Colonic mucosa (tissue), 4 donors: ENCODE data around the gene NRG2. TPM values are rescaled to one million over a fixed set of nuclear protein-coding genes. Genes with fewer than 3 reads are reported as not detected.

Experiments
- DNase-seq: peaks from one replicate; pipeline ENCODE4 v3.0.0-alpha.2; 2020
- H3K27ac ChIP-seq: fragments of 200-600 bp; one replicate; pipeline ENCODE4 v1.8.0; 2021
- H3K27me3 ChIP-seq: fragments of 200-600 bp; one replicate; pipeline ENCODE4 v1.8.0; 2021
- H3K36me3 ChIP-seq: fragments of 200-600 bp; one replicate; pipeline ENCODE4 v1.8.0; 2021
- H3K4me1 ChIP-seq: fragments of 200-600 bp; one replicate; pipeline ENCODE4 v1.8.0; 2021; ENCODE audit warnings: mild to moderate bottlenecking
- H3K4me3 ChIP-seq: fragments of 200-600 bp; one replicate; pipeline ENCODE4 v1.8.0; 2021
- H3K9ac ChIP-seq, 2 donors: one replicate each; pipeline ENCODE4 v1.7.0; 2013; ENCODE audit warnings: control low read depth in 2 of 2, low read depth in 2 of 2, low read length in 2 of 2
- H3K9me3 ChIP-seq: fragments of 200-600 bp; one replicate; pipeline ENCODE4 v1.8.0; 2021
- CTCF ChIP-seq: fragments of 200-600 bp; IDR thresholded peaks from one replicate; pipeline ENCODE4 v1.8.0; 2022; ENCODE audit warnings: antibody characterized with exemption, mild to moderate bottlenecking
- intact Hi-C: fragments of 100-400 bp; cut with DNase I; formaldehyde crosslinking; loops from one replicate; pipeline ENCODE4 v1.14.1; 2022
- total RNA-seq, 2 donors: library from RNA; stranded (reverse); fragmentation: NEBNext Ultra II Directional in 1 of 2; extraction: Animal tissue kit (Norgen Biotek cat#: 25700) in 1 of 2; gene quantifications; one replicate each; pipeline ENCODE4 v1.2.1, GENCODE V29; 2021
- donor health status: healthy.
- donor health status: DM: no; HTN: no; CAD: no.
- donor health status: DM: no; HTN: no; CAD: no.

Gene NRG2
- total RNA-seq, 2 donors from 2014 or later, result 0.10 to 0.48 TPM

DNA sequence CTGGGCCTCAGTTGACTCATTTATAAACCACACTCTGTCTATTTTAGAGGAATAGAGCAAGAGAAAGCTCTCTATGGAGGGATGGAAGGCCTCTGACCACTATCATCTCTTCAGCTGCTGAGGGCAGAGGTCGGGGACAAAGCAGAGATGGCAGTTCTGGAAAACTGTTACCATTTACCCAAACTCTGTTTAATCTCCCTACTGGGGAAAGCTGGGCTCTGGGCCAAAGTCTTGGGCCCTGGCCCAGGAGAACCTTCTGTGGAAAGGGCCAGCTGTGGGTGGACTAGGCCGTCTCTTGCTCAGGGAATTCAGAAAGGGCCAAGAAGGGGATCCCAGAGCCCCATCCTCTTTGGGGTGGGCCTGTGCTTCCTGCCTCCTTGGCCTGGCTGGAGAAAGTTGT is 147.5 kb downstream of the NRG2 start:
- H3K4me1 ChIP-seq, result no peaks in the 10 kb centered on the region
- intact Hi-C loops, result no loop called here
- no peak overlapping the region for H3K9ac ChIP-seq
- H3K9me3 ChIP-seq, result no peaks in the 10 kb centered on the region
- no peaks in the 10 kb centered on the region for H3K36me3 ChIP-seq
- no peak for TF ChIP-seq CTCF
- no peak overlapping the region for H3K27ac ChIP-seq
- H3K27me3 ChIP-seq, result peaks cover 1% of the 10 kb centered on the region
- DNase-seq, result no peak
- H3K4me3 ChIP-seq, result no peak overlapping the region

DNA sequence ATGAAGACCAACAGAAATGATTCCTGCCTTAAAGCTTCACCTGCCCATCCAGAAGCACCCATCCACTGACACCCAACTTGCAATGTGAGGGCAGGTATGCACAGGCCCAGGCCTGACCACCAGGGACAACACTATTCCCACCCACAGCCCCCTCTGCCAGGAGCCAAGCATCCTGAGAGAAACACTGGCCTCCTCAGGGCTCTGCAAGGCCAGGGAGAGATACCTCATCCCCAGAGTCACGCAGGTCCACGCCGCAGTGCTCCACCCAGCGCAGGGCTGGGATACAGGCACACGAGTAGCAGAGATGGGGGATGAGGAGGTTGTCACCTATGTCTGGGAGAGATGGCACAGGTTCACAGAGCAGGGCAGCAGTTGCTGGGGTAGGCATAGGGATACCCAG is 148.1 kb downstream of the NRG2 start:
- Histone ChIP-seq H3K27ac (no peak overlapping the region), H3K9me3 (no peaks in the 10 kb centered on the region), H3K9ac (no peak overlapping the region), H3K4me3 (no peak overlapping the region), H3K4me1 (no peaks in the 10 kb centered on the region), H3K27me3 (no peaks in the 10 kb centered on the region), H3K36me3 (no peaks in the 10 kb centered on the region)
- intact Hi-C loops, result no loop called here
- DNase-seq, result no peak
- TF ChIP-seq CTCF, result no peak

DNA sequence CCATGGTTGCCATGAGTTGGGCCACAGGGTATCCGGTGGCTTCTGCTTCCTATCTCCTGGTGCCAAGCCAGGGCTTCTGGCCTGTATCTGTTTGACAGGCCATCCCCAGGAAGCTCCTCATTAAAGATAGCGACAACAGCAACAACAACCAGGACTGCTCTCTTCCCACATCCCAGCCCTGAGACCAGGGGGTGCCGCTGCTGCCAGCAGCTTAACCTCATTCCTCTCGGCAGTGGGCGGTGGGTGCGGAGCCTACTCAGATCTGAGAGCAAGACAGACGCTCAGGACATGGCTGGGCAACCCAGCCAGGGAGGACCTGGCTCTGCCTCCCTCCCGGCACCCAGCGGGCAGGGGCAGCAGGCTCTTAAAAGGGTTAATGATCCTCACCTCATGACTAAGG is 149.2 kb downstream of the NRG2 start:
- TF ChIP-seq CTCF, result no peak
- no peaks in the 10 kb centered on the region for H3K4me1 ChIP-seq

GRCh38 chr5:139889410-139889809 is 153.7 kb downstream of the NRG2 start:
- no peaks in the 10 kb centered on the region for H3K4me1 ChIP-seq
- intact Hi-C loops, result no loop called here
- H3K36me3 ChIP-seq, result no peaks in the 10 kb centered on the region
- H3K9ac ChIP-seq, result no peak overlapping the region
- no peak for DNase-seq
- TF ChIP-seq CTCF, result no peak
- no peaks in the 10 kb centered on the region for H3K27me3 ChIP-seq
- no peaks in the 10 kb centered on the region for H3K9me3 ChIP-seq
- no peak overlapping the region for H3K27ac ChIP-seq
- H3K4me3 ChIP-seq, result no peak overlapping the region

More for the DNA sequence above, 149.2 kb downstream of the NRG2 start:
- Histone ChIP-seq H3K27ac (no peak overlapping the region), H3K4me3 (no peak overlapping the region), H3K36me3 (no peaks in the 10 kb centered on the region), H3K9me3 (no peaks in the 10 kb centered on the region), H3K27me3 (no peaks in the 10 kb centered on the region), H3K9ac (no peak overlapping the region)
- no peak for DNase-seq
- intact Hi-C loops, result no loop called here

- no peak for DNase-seq
- H3K4me3 ChIP-seq, result no peak overlapping the region
- intact Hi-C loops, result no loop called here
- H3K9me3 ChIP-seq, result no peaks in the 10 kb centered on the region
- no peaks in the 10 kb centered on the region for H3K36me3 ChIP-seq
- H3K27ac ChIP-seq, result no peak overlapping the region
- no peaks in the 10 kb centered on the region for H3K4me1 ChIP-seq
- H3K27me3 ChIP-seq, result no peaks in the 10 kb centered on the region
- H3K9ac ChIP-seq, result no peak overlapping the region
- TF ChIP-seq CTCF, result no peak
Measured at GRCh38 chr5:139888370-139888769, 154.7 kb downstream of the NRG2 start.

DNA sequence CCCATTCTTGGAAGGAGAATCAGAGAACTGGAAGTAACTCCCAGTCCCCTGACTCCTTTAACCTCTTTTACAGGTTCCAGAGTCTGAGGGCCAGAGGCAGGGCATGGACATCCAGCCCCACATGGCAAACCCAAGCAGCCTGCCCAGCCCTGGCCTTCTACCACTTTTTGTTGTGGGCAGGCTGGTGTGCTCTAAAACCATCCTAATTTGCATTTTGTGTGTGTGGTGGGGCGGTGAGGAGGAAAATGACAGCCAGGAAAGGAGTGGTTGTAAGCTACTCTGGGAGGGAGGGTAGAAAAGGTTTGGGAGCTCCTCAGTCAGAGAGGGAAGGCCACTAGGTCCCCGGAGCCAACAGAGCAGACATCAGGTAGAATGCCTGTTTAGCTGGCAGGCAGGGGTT is 156.9 kb downstream of the NRG2 start:
- no peak overlapping the region for H3K4me3 ChIP-seq
- no peak for DNase-seq
- H3K36me3 ChIP-seq, result no peaks in the 10 kb centered on the region
- no peaks in the 10 kb centered on the region for H3K27me3 ChIP-seq
- H3K4me1 ChIP-seq, result no peaks in the 10 kb centered on the region
- no peak for TF ChIP-seq CTCF
- no peak overlapping the region for H3K9ac ChIP-seq
- H3K9me3 ChIP-seq, result no peaks in the 10 kb centered on the region
- intact Hi-C loops, result no loop called here
- H3K27ac ChIP-seq, result no peak overlapping the region
